ENCODE results near the gene TMEM184A.

TMEM184A gene

GRCh38 chr7:1514407-1514806 lies 41.6 kb downstream of the TMEM184A start:
- Mint-ChIP-seq H3K36me3 (peaks cover 0 to 6% of the 10 kb centered on the region in 2 donors), H3K4me1 (peaks cover 33 to 38% of the 10 kb centered on the region in 2 donors), H3K4me3 (no peak overlapping the region), H3K9me3 (peaks cover 5 to 6% of the 10 kb centered on the region in 2 donors), H3K27me3 (no peaks in the 10 kb centered on the region), H3K27ac (peak overlapping the region; percentile 81)
- ATAC-seq (replicated peaks): no peak
- no peak for DNase-seq

- no peaks in the 10 kb centered on the region for H3K9me3 Mint-ChIP-seq
- peak overlapping the region; percentile 90 for H3K27ac Mint-ChIP-seq
- ATAC-seq (replicated peaks): no peak
Measured at GRCh38 chr7:1513657-1514095, 42.3 kb downstream of the TMEM184A start.

DNA sequence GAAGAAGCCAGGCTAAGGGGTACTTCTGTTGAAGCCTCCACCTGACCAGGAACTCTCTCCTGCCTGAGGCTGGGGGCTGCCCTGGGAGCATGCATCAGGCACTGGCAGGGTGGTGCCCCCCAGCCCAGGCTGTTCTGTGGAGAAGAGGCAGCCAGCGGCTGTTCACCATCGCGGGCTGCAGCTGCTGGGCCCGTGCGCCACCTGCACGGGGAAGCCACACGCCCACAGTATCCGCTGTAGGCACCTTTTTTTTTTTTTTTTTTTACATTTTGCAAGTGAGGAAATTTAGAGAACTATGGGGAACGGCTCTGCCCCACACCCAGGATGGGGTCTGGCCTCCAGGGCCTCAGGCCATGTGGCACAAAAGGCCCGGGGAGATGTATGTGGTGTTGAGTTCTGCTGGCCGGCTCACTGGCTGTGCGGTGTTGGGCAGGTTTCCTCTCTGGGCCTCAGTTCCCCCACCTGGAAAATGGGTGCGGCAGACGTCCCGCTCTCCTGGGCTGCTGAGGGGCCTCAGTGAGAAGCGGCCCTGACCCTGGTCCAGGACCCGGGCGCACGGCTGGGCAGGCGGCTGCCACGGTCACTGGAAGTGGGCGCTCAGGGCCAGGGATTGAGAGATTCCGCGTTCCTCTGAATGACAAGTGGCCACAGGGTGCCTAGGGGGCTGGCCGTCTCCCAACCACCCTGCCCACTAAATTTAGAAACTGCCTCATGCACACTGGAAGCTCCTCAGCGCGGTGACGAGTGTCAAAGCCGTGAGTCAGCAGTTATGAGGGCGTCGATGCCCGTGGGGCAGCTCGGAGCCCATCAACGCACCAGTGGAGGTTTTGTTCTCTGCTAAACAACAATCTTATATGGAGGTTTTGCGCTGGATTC lies 43.0 kb downstream of the TMEM184A start:
- peaks cover 40 to 44% of the 10 kb centered on the region in 2 donors for H3K4me1 Mint-ChIP-seq
- H3K4me3 Mint-ChIP-seq: peak overlapping the region; percentile 44 to 74
- peak overlapping the region; percentile 90 for H3K27ac Mint-ChIP-seq
- H3K36me3 Mint-ChIP-seq: no peaks in the 10 kb centered on the region
- H3K27me3 Mint-ChIP-seq: no peaks in the 10 kb centered on the region
- H3K9me3 Mint-ChIP-seq: no peaks in the 10 kb centered on the region
- DNase-seq: no peak
- ATAC-seq (replicated peaks): peak; percentile 77 to 81

More at GRCh38 chr7:1513657-1514095, 42.3 kb downstream of the TMEM184A start:
- Mint-ChIP-seq H3K4me3 (peak overlapping the region in 1 of 2 donors; percentile 74), H3K4me1 (peaks cover 36 to 38% of the 10 kb centered on the region in 2 donors), H3K36me3 (no peaks in the 10 kb centered on the region), H3K27me3 (no peaks in the 10 kb centered on the region)
- no peak for DNase-seq

DNA sequence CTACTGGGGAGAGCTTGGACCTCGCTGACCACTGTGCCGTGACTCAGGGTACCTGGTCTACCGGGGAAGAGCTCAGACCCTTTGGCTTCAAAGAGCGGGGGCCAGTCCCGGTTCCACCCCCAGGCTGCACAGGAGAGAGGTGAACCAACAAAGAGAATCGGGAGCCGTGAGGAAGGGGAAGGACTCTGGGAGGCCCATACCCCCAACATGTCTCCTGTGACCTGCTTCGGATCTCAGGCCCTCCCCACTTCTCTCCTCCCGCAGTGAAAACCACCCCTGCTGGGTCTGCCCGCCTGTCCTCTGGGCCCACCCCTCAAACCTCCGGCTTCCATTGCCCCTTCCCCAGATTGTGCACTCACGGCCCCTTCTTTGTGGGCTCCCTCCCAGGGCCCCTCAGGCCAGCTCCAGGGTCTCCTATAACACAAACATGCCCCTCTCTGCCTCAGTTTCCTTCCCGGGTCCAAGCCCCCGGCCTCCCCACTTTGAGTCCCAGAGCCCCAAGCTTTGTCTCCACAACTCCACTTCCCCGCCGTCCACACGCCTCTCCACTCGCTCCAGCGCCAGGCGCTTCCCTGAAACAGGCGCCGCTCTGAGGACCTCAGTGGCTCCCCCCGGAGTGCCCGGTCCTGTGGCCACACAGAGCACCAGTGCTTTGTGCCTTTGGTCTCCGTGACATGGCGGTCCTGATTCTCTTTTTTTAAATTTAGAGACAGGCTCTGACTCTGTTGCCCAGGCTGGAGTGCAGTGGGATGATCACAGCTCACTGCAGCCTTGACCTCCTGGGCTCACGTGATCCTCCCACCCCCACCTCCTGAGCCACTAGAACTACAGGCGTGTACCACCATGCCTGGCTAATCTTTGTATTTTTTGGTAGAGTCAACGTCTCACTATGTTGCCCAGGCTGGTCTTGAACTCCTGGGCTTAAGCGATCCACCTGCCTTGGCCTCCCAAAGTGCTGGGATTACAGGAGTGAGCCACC lies 44.3 kb downstream of the TMEM184A start:
- no peak for DNase-seq
- no peaks in the 10 kb centered on the region for H3K9me3 Mint-ChIP-seq
- H3K4me3 Mint-ChIP-seq: no peak overlapping the region
- H3K27me3 Mint-ChIP-seq: no peaks in the 10 kb centered on the region
- peak overlapping the region; percentile 81 for H3K27ac Mint-ChIP-seq
- no peak for ATAC-seq (replicated peaks)
- H3K36me3 Mint-ChIP-seq: no peaks in the 10 kb centered on the region
- H3K4me1 Mint-ChIP-seq: peaks cover 47 to 54% of the 10 kb centered on the region in 2 donors

DNA sequence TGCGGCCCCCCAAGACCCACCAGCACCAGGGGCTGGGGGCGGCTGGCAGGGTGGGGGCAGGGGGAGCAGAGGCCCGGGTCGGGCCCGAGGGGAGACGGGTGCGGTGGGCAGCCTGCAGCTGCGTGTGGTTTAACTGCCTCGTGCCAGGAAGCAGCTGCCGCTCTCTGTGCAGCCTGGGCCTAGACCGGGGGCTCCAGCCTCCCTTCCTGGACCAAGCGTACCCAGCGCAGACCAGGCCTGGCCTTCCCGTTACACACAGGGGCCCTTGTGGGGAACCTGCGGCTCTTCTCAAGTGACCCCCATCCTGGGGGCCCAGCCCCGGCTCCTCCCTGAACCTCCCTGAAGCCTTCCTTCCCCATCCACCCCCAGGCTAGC lies 45.2 kb downstream of the TMEM184A start:
- DNase-seq: no peak
- Mint-ChIP-seq H3K4me3 (no peak overlapping the region), H3K27ac (peak overlapping the region; percentile 73), H3K36me3 (no peaks in the 10 kb centered on the region), H3K4me1 (peaks cover 52 to 64% of the 10 kb centered on the region in 2 donors), H3K27me3 (no peaks in the 10 kb centered on the region), H3K9me3 (no peaks in the 10 kb centered on the region)
- peak; percentile 19 to 24 for ATAC-seq (replicated peaks)

- H3K27ac Mint-ChIP-seq: no peak overlapping the region
- H3K4me1 Mint-ChIP-seq: peaks cover 51 to 75% of the 10 kb centered on the region in 2 donors
- H3K9me3 Mint-ChIP-seq: no peaks in the 10 kb centered on the region
- H3K36me3 Mint-ChIP-seq: peaks cover 0 to under 1% of the 10 kb centered on the region in 2 donors
- H3K4me3 Mint-ChIP-seq: no peak overlapping the region
- DNase-seq (no peak), ATAC-seq (replicated peaks) (no peak)
- no peaks in the 10 kb centered on the region for H3K27me3 Mint-ChIP-seq
Measured at GRCh38 chr7:1509226-1509625, 46.8 kb downstream of the TMEM184A start.

DNA sequence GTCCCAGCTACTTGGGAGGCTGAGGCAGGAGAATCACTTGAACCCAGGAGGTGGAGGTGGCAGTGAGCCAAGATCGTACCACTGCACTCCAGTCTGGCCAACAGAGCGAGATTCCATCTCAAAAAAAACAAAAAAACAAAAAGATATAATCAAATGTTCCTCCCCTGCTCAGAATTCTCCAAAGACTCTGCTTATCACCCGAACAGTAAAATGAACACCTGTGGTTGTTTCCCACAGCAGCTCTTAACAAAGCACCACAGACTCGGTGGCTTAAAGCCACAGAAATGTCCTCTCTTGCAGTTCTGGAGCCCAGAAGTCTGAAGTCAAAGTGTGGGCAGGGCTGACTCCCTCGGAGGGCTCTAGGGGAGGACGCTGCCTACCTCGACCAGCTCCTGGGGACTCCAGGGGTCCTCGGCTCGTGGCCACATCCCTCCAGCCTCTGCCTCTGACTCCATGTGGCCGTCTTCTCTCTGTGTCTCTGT lies 47.7 kb downstream of the TMEM184A start:
- DNase-seq (no peak), ATAC-seq (replicated peaks) (no peak)
- H3K36me3 Mint-ChIP-seq: peaks cover 0 to 1% of the 10 kb centered on the region in 2 donors
- H3K27me3 Mint-ChIP-seq: no peaks in the 10 kb centered on the region
- H3K9me3 Mint-ChIP-seq: no peaks in the 10 kb centered on the region
- H3K27ac Mint-ChIP-seq: peak overlapping the region; percentile 85
- H3K4me3 Mint-ChIP-seq: peak overlapping the region; percentile 33 to 44
- H3K4me1 Mint-ChIP-seq: peaks cover 47 to 71% of the 10 kb centered on the region in 2 donors

- Mint-ChIP-seq H3K4me3 (peak overlapping the region; percentile 84 to 97), H3K36me3 (peaks cover 16 to 17% of the 10 kb centered on the region in 2 donors), H3K27ac (peak overlapping the region; percentile 90), H3K27me3 (no peaks in the 10 kb centered on the region), H3K9me3 (no peaks in the 10 kb centered on the region), H3K4me1 (peaks cover 42 to 69% of the 10 kb centered on the region in 2 donors)
- DNase-seq (no peak), ATAC-seq (replicated peaks) (peak; percentile 5 to 15)
Measured at GRCh38 chr7:1505731-1506550, 50.1 kb downstream of the TMEM184A start.

GRCh38 chr7:1503816-1504775 lies 51.9 kb downstream of the TMEM184A start, which contains the start of gene INTS1:
Gene INTS1, minus strand, starts transcription at chr7:1504389. Its CDS starts 429 bp downstream, at chr7:1503960.
- Mint-ChIP-seq H3K4me3 (peak within 1 kb of the TSS; percentile 92 to 97), H3K4me1 (peaks cover 46 to 68% of the 10 kb centered on the region in 2 donors), H3K9me3 (no peaks in the 10 kb centered on the region), H3K36me3 (peaks cover 26 to 27% of the 10 kb centered on the region in 2 donors), H3K27ac (peak within 1 kb of the TSS; percentile 92), H3K27me3 (no peaks in the 10 kb centered on the region)
- ATAC-seq (replicated peaks) (peak; percentile 84 to 86), DNase-seq (peak; percentile 86)

GRCh38 chr7:1503390-1503789 lies 52.6 kb downstream of the TMEM184A start:
- no peaks in the 10 kb centered on the region for H3K27me3 Mint-ChIP-seq
- H3K27ac Mint-ChIP-seq: peak overlapping the region; percentile 56
- H3K4me3 Mint-ChIP-seq: peak overlapping the region; percentile 92 to 97
- no peaks in the 10 kb centered on the region for H3K9me3 Mint-ChIP-seq
- ATAC-seq (replicated peaks): no peak
- peaks cover 26 to 27% of the 10 kb centered on the region in 2 donors for H3K36me3 Mint-ChIP-seq
- no peak for DNase-seq
- peaks cover 43 to 64% of the 10 kb centered on the region in 2 donors for H3K4me1 Mint-ChIP-seq

GRCh38 chr7:1502845-1503244 lies 53.2 kb downstream of the TMEM184A start:
- Mint-ChIP-seq H3K9me3 (no peaks in the 10 kb centered on the region), H3K36me3 (peaks cover 26 to 27% of the 10 kb centered on the region in 2 donors), H3K4me1 (peaks cover 41 to 62% of the 10 kb centered on the region in 2 donors), H3K27me3 (no peaks in the 10 kb centered on the region), H3K4me3 (peak overlapping the region; percentile 92 to 97), H3K27ac (peak overlapping the region; percentile 75)
- no peak for DNase-seq
- ATAC-seq (replicated peaks): no peak

DNA sequence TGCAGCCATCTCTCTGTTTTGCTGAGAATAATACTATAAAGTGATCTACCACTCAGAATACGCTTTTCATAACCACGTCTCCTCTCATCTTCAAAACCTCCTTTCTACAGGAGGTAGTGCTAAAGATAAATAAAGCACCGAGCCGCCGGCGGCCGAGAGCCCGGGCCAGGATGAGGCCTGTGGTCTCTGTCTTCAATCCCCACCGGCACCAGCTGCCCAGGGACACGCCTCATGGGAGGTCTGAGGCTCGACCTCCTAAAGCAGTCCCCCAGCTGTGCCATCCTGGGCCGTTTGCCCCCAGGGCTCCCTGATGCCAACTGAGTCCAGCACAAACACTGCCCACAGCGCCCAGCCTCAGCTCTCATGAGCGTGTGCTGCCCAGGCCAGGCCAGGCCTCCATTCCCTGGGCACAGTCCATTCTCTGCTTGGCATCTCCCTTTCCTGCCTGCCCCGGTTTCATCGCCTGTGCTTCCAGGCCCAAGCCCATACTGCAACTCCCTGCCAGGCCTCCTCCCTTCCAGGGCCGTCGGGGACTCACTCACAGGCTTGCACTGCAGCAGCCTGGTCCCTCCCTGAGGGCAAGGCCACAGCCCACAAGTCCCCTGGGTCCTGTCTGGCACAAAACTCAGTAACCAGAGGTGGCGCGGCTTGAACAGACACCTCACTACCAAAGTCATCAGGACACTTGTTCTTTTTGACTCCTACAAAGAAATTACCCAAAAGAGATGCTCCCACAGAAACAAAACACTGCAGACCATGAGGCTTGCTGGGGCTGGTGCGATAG lies 54.3 kb downstream of the TMEM184A start:
- Mint-ChIP-seq H3K27ac (peak overlapping the region; percentile 80), H3K36me3 (peaks cover 33 to 37% of the 10 kb centered on the region in 2 donors), H3K4me1 (peaks cover 34 to 51% of the 10 kb centered on the region in 2 donors), H3K4me3 (peak overlapping the region; percentile 92 to 97), H3K27me3 (no peaks in the 10 kb centered on the region), H3K9me3 (no peaks in the 10 kb centered on the region)
- DNase-seq (no peak), ATAC-seq (replicated peaks) (no peak)

All from stimulated activated naive B cell treated with anti-CD40 and anti-IgM and Interleukin-4, amounts not matched to agents 10 μg/mL and 1 μg/mL and 100 μg/mL, for 72 hours (primary cell).